Measurements from ENCODE around the gene DSTN.

DSTN gene

GRCh38 chr20:17555106-17555505, 14.8 kb upstream of the DSTN start:
- no peak for DNase-seq

DNA sequence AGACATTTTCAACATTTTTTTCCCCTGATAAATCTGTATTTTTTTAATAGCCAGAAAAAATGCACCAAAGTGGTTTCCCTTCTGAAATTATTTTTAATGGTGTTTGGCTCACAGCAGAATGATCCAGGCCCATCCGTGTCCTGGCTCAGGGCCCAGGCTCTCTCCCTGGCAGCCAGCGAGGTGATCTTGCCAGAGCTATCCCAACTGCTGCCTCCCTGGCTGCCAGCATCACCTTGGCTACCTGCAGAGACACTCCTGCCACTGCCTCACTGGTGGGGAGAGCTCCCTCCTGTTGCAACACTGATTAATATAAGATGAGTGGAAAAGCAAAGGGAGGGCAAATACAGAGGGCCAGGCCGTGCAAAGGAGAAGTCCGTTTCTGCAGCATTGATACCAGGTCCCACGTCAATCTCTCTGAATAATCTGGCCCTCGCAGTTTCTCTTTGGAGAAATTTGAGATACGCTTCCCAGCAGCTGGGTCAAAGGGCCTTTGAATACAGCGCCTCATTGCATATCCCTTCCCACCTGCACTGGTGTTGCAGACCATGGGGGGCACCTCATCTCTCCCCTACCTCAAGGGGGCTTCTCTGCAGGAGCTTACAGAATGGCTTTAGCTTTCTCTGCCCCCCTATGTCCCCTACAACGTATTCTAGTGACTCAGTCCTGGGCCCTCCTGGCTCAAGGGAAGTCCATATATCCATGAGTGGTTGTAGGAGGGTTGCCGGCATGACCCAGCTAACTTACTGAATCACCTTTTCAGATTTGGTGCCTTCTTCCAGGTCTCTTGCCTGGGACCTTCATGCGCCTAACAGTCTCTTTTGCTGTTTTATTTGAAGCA, 12.8 kb upstream of the DSTN start:
- no peak for DNase-seq

DNA sequence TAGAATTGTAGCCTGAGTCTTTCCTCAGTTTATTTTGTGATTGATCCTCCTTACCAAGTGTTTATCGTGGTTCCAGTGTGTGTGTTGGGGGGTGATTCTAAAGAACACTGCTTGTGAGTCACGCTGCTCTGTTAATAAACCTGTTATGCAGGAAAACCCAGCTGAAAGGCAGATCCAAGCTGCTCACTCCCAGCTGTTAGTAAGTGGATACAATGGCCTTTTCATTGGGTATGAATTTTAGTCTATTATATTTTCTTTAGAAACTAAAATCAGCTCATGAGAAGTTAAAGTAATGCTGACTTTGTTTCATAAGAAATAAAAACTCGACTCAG, 12.2 kb upstream of the DSTN start:
- no peak for DNase-seq

DNA sequence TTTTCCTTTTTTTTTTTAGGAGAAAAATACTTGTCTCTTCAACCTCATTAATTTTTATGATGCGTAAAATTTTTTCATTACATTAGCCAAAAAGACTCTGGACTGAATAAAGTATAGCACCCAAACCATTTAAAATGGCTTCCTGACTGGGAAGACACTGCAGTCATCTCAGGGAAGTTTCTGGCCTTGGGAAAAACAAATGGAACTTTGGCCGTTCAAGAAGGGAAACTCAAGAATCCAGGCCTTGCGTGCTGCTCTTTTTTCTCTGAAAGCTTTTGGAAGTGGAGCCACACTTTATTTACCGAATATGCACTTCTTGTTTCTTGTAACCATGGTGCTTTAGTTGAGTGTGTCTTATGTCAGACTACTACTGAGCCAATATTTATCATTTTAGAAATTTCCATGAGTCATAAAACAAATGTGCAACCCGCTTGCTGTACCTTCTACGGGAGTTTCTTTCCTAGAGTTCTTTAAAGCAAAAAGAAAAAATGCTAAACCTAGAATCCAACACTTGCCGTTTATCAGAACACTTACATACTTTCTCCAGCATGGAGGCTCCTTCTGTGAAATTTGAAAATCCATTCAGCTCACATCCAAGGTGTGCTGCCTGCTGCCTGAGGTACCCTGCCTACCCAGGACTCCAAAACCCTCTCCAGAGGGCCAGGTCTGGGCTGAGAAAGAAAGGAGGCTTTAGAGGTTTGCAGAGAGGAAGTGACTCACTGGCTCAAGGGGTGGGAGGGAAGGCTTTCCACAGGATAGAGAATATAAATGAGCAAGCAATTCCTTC, 11.5 kb upstream of the DSTN start:
- peak; percentile 2 for DNase-seq

DNA sequence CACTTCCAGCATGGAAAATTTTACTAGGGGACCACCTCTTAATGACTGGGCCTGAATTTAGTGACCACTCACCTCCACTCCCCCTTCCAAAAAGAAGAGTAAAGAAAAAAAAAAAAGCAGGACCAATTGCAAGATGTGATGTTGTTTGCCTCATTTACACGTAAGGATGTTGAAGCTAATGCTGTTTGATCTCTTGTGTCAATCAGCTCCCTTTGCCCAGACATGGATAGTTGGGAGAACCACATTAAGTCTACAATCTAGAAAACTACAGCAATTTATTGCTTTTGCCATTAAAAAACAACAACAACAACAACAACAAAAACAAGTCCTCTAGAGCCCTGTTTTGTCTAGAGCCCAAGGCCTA, 11.0 kb upstream of the DSTN start:
- no peak for DNase-seq

GRCh38 chr20:17559338-17559737, 10.5 kb upstream of the DSTN start:
- DNase-seq = no peak

DNA sequence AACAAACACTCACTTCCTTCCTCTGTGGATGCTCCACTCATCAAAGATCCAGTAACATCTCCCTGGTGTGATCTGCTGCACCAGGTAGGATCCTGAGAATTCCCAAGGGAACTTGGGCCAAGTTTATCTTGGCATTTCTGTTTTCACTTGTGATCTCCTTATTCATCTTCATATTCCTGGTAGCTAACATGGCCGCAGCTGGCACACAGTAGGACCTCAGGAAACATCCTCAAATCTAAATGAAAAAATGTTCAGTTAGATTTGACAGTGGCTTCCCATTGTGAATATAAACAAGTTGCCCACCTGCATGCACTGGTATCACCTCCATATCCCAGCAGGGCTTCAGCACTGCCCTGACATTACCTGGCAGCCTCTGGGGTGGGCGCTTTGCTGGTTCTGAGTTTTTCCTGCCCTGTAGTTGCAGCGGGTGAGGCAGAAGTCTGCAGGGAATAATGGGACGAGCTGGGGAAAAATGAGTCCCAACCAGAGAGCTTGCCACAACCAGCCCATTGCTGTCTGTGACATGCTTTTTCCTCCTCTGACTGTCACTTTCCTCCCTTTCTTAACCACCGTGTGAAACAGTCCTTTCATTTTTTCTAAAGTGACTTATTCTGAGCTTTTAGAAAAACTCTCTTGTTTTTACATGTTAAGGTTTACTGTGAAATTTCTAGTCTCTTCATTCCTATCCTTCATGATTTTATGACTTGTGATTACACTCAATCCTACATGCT, 9.4 kb upstream of the DSTN start:
- DNase-seq = no peak

DNA sequence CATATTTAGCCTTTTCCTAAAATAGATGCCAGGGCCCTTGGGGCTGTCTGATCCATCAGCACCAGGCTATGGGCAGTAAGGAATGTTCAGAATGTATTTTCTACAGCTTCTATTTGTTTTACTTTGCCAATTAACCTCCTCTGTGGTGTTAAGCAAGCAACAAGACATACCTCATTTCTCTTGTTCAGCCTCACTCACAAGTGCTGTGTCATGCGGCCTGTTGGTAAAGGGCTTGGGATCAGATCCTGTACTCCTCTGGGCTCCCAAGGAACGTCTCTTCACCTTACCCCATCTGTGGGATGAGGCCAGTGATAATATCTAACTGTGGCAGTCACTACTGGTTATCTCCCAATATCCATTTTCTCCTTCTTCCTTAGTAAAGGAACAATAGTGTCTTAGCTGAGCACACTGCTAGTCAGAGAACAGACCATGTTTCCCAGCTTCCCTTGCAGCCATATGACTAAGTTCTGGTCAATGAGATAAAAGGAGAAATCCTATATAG, 7.0 kb upstream of the DSTN start:
- no peak for DNase-seq

DNA sequence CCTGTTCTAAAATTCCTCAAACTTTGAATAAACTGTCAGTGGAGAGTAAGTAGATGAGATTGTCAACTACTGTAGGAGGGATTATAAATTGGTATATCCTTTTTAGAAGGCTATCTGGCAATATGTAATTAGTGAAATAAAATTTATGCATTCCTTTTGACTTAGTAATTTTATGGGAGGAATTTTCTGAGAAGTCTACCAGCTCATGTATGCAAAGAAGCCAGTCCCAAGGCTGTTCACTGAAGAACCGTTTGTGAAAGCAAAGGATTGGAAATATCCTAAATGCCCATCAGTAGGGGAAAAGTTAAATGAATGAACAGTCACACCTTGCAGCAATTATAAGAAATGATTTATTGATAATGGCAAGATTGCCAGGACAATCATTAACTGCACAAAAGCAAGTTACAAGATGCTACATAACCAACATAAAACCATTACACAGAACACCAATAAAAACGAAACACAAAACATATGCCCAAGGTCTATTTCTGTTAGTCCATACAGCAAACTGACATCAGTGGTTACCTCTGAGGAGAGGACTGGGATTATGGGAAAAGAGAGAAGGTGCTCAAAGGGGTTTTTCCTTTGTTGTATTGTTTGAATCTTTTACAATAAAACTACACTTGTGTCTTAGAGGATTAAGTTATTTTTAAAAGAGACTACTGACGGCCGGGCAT, 4.6 kb upstream of the DSTN start:
- DNase-seq = no peak

DNA sequence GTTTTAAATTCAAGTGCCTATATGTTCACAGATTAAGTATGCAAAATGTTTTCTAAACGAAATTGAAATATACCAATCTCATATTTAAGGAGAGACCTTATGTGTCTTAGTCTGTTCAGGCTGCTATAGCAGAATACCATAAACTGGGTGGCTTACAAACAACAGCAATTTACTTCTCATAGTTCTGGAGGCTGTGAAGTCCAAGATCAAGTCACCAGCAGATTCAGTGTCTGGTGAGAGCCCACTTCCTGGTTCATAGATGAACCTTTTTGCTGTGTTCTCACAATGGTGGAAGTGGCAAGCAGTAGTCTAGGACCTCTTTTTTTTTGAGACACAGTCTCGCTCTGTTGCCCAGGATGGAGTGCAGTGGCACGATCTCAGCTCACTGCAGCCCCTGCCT, 3.5 kb upstream of the DSTN start:
- no peak for DNase-seq

- no peak for DNase-seq
Observed at GRCh38 chr20:17568045-17568788, 1.7 kb upstream of the DSTN start.

- DNase-seq = no peak
Observed at GRCh38 chr20:17568972-17569521, 828 bp upstream of the DSTN start.

DNA sequence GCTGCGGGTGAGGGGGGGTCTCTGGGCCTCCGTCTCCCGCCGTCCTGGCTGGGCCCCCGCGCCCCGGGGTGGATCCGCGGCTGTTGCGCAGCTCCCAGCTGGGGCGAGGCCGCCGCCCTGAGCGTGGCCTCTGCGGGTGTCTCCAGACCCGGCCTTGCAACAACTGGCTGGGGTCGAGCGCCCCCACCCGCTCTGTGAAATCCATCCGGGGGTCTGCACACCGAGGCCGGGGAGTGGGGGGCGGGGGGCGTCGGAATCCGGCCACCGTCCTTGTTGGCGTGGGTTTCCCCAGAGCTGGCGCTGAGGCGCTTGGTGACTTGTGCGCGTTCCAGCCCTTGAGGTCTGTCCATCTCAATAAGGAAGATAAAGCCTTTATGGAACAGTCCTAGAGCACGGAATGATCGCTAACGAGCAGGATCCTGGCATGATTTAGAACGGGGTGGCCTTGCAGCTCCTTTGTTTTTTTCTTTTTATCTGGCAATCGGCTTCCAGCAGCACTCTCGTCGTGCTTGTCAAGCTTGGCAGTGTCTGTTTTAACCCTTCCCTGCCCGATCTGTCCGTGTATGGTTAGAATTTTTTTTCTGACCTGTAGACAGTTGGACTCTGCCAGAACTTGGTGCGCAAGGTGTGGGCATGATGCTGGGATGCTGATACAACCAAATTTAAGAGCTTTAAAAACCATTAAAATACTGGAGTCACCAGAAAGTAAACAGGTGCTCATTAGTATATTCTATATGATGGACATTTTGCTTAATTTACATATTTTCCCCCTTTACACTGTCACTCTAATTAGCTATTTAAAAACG, 675 bp downstream of the DSTN start:
- no peak for DNase-seq

DNA sequence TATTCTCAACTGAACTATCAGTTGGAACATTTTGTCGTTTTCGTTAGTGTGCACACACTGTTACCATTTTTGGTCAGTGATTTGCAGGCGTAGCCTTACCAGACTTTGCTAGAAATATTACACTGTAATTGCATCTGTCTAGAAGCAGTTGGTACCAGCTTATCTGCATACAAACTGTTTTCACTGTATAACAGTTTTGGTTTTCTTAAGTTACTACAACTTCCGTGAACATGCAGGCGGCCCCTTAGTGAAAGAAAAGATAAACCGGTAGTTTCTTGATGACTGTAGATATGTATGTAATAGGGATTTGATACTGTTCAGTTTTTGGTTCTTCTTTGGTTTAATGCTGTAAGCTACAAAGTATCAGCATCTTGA, 1.3 kb downstream of the DSTN start:
- DNase-seq = no peak

GRCh38 chr20:17572034-17572638, 2.3 kb downstream of the DSTN start:
- DNase-seq = no peak

- DNase-seq = no peak
Observed at GRCh38 chr20:17573463-17573862, 3.6 kb downstream of the DSTN start.

DNA sequence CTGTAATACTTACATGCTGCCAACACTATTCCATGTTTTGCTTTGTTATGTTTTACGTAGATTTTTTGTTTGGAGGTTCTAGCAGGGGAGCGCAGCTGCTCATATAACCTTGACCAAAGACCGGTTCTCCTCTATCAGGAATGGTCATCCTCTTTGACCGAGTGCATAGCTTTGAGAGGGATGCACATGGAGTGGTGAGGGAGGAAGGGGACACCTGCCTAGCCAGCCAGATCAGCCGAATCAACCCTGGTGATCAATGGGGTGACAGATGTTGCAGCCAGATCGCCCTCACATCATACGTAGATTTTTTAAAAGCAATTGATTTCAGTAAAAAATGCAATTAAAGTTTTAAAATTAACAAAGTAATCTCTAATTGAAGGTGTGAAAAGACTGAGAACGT, 6.3 kb downstream of the DSTN start:
- no peak for DNase-seq

DNA sequence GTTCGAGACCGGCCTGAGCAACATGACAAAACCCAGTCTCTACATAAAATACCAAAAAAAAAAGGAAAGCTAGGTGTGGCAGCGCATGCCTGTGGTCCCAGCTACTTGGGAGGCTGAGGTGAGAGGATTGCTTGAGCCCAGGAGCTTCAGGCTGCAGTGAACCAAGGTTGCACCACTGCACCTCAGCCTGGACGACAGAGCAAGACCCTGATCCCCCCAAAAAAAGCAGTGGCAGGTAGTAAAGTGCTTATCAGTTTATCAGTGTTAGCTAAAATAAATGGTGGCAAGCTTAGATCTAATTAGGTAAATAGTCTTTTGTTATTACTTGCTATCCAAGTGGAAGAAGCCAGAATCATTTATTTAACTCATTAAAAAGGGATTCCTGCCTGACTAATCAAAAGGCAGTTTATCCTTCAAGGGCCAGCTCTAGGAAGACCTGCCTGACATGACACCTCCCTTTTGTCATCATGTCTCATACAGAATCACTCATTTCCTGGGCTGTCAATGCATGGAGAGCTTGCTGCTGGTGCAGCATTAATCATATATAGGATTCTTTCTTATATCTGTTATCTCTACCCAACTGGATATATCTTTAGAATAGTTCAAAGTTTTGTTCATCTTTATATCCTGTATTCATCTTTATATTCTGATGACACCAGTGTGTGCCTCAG, 9.6 kb downstream of the DSTN start:
- no peak for DNase-seq

- DNase-seq = no peak
Observed at GRCh38 chr20:17580895-17581294, 11.0 kb downstream of the DSTN start.

- no peak for DNase-seq
Observed at GRCh38 chr20:17583126-17583525, 13.3 kb downstream of the DSTN start.
